ENCODE measurements around the gene NME3.
A peak's percentile ranks its signal among the peaks of the same experiment; 100 is the strongest.

NME3 gene

DNA sequence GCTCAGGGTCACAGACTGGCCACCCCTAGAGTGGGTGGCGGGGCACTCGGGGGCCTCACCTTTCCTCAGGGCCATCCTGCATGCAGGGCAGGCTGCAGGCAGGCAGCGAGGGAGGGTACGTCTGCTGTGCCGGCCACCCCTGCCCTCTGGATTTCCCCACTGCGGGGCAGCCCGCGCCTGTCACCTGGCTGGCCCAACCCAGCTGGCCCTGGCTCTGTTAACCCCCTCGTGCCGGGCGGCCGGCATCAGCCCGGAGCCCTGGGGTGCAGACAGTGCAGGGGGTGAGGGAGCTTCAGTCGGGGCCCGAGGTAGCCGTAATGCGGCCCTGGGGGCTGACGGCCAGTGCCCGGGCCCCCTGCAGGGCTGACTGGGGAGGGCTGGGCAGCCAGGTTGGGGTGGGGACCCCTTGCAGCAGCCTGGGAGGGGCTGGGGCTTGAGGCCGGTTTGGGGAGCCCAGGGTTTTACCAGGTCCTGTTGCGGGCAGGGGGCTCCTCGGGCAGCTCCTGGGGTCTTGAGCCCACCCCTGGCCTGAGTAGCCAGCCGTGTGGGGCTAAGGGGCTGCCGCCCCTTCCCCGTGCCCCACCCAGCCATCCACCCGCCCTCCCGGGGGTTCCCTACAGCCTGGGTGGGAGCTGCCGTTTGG lies 22.4 kb upstream of the NME3 start, which contains the start of gene IGFALS:
TSS of gene IGFALS (minus strand) at position 128 of the 643 bp plus-strand sequence. CDS start at position 75, 53 bp downstream.
- DNase-seq = no peak

DNA sequence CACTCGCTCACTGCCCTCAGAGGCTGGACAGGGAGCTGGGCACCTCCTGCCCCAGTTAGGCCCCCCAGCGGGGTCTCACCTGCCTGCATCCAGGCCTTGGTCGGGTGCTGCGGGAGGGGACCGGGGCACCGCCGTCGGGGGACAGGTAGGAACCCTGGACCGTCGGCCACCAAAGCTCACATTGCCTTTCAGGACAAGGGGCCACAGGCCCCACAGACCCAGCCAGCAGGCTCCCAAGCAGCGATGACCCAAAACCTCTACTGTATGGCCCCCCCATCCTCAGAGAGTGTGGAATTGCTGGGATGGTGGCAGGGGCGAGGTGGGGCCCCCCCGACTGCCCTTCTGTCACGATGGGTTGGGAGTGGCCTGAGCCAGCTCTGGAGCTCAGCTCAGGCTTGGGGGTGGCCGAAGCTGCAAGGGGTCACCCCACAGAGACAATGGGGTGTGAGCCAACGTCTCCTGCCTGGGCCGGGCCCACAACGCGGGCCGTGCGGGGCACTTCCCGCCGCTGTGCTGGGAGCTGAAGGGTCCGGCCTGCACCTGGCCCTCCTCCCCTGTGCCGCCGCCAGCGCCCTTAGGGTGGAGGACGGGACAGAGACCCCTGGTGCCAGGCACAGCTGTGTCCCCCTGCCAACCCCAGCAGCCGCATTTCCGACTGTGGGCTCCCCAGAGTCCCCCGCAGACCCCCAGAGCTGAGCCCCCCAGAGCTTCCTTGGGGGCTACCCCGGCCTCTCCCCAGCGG lies 21.7 kb upstream of the NME3 start:
- DNase-seq = no peak

DNA sequence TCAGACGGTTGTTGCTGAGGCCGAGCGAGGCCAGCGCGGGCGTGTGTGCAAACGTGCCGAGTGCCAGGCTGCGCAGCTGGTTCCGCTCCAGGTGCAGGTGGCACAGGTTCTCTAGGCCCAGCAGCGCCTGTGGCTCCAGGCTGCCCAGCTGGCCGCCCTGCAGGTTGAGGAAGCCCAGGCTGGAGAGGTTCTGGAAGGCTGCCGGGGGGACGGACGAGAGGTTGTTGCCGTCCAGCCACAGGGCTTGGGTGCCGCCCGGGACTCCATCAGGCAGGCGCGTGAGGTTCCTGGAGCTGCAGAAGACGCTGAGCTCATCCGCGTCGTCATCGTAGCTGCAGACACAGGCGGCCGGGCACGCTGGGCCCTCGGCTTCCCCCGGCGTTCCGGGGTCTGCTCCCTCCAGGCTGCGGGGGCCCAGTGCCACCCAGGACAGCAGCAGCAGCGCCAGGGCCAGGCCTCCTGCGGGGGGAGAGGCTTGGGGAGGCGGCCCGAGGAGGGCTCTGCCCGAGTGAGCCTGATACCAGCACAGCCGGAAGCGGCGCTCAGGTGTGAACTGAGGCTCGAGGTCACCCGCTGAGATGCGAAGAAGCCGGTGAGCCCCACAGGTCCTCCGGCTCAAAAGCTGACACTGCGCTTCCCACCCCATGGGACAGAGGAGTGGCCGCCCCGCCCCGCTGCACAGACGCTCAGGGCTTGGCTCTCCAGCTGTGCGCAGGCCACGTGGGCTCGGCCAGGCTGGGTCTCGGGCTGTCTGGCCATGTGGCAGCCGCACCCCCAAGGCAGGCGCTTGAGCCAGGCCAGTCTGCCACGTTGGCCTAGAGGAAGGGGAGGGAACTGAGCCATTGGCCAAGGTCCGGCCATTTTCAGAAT lies 20.8 kb upstream of the NME3 start:
- DNase-seq = no peak

DNA sequence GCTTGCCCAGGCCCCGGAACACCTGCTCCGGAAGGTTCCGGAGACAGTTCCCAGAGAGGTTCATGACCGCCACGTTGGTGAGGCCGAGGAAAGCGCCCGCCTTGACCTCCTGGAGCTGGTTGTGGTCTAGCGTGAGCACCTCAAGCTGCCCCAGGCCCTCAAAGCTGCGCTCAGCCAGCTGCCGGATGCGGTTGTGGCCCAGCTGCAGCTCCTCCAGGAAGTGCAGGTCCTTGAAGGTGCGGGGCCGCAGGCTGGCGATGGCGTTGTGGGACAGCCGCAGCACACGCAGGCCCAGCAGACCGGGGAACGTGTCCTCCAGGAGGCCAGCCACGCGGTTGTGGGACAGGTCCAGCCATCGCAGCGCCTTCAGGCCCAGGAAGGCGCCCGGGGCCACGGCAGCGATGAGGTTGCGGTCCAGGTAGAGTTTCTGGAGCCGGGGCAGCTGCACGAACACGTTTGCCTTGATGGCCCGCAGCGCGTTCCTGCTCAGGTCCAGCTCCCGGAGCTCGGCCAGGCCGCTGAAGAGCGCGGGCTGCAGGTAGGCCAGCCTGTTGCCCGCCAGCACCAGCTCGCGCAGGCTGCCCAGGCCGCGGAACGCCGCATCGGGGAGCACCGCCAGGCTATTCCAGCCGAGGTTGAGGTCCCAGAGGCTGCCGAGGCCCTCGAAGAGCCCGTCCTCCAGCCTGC lies 20.1 kb upstream of the NME3 start:
- DNase-seq = no peak

DNA sequence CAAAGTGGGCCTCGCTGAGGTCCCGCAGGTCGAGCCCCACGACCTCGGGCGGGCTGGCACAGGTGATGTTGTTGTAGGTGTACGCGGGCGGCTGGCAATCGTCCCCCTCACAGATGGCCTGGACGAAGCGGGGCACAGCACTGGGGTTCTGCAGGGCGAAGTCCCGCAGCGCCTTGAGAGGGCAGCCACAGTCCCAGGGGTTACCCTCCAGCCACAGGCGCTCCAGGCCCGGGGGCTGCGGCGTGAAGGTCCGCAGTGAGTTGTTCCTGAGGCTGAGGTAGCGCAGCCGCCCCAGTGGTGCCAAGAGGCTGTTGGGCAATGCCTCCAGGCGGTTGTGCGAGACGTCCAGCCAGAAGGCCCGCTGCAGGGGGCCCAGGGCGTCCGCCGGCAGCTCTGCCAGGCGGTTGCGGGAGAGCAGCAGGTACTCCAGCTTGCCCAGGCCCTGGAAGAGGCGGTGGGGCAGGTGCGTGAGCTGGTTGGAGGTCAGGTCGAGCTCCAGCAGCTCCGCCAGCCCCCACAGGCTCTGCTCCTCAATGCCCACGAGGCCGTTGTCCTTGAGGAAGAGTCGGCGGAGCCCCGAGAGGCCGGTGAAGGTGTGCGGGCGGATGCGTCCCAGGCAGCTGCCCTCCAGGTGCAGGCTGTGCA lies 19.4 kb upstream of the NME3 start:
- DNase-seq = no peak

DNA sequence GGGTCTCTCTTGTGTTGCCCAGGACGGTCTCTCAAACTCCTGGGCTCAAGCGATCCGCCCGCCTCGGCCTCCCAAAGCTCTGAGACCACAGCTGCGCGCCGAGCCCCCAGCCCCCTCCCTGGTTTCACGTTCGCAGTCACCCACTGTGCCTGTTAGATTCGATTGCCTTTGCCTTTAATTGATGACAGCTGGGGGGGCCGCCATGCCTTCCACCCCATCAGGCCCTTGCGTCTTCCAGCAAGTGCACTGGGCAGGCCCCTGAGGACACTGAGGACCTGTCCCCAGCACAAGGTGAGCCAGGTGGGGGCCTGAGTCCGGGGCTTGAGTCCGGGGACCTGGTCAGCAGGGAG lies 18.9 kb upstream of the NME3 start:
- no peak for DNase-seq

DNA sequence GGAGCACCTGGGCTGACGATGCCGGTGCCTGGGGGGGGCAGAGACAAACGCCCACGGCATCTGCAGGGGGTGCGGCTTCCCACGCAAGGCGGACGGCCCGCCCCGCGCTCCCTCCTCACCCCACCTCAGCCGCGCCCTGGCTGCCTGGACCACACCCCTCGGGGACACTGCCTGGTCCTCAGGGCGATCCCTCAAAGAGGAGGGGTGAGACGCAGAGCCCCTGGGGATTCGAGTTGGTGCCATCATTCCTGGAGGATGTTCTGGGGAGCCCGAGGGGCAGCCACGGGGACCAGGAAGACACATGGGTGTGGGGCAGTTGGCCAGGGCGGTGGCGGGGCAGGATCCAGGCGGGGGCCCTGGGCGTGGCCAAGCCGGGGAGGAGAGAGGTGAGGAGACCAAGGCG lies 18.3 kb upstream of the NME3 start:
- DNase-seq = no peak

DNA sequence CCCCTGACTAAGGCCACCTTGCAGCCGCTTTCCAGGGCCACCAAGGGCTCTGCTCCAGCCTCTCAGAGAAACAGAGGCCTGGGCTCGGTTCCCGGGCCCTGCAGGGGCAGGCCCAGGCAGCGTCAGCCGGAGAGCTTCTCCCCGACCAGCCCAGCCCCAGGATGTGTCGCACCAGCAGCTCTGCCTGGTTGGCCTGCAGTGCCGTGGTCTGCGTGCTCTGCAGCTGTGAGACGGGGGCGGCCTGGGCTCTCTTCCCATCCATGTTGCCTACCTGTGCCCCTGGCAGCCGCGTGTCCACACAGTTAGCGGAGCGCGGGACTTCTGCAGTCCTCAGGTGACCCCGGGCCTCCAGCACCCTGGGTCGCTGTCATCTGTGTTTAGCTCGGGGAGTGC lies 17.4 kb upstream of the NME3 start:
- DNase-seq = no peak

DNA sequence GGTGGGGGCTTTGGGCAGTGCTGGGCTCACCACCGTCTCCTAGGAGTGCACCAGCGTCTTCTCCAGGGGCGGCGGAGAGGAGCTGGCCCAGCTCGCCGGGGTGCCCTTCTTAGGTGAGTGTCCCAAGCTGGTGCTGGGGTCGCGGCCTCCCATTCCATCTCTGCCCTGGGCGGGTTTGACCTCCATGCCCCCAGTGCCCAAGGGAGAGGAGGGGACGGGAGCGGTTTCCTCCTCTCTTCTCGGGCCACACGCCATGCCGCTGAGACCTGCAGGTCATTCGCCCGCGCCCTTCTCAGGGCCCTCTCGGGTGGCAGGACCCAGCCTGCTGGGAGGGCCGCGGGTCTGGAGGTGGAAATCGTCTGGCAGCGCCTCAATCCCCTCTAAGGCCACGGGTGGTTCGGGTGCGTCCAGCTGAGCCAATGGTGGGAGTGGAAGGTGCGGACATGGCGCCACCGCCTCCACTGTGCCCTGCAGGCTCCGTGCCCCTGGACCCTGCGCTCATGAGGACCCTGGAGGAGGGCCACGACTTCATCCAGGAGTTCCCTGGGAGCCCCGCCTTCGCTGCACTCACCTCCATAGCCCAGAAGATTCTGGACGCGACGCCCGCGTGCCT lies 16.9 kb upstream of the NME3 start:
- no peak for DNase-seq

DNA sequence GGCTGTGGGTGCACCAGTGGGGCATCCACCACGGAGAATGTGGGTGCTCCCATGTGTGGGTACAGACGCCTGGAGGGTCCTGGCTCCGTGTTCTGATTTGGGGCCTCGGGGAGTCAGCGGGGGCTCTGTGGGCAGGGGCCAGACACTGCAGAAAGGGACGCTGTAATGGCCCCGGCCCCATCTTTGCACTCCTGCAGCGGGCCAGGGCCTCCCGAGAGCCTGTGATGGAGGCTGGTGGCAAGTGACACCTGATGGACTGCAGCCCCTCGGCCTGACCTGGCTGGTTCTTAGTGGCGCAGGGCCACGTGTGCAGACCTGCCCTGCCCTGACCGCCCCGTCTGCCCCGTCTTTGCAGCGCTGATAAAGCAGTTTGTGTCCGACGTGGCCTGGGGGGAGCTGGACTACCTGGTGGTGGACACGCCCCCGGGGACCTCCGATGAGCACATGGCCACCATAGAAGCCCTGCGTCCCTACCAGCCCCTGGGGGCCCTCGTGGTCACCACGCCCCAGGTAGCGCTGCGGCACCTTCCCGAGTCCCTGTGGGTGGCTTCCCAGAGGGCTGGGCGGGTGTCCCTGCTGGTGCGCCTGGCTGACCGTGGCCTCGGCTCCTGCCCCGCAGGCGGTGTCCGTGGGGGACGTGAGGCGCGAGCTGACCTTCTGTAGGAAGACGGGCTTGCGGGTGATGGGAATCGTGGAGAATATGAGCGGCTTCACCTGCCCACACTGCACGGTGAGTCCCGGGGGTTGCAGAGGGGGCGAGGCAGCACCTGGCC lies 16.2 kb upstream of the NME3 start:
- DNase-seq = no peak

DNA sequence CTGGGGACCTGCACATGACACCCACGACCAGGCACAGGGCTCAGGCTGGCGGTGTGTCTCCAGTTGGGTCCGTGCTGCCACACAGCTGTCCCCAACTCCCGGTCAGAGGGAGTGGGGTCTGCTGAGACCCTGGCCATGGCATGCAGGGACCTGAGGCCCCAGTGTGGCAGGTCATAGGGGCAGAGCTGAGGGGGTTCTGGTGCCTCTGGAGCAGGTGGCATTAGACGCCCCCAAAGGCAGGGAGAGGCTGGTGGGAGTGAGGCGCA lies 15.6 kb upstream of the NME3 start:
- DNase-seq = no peak

DNA sequence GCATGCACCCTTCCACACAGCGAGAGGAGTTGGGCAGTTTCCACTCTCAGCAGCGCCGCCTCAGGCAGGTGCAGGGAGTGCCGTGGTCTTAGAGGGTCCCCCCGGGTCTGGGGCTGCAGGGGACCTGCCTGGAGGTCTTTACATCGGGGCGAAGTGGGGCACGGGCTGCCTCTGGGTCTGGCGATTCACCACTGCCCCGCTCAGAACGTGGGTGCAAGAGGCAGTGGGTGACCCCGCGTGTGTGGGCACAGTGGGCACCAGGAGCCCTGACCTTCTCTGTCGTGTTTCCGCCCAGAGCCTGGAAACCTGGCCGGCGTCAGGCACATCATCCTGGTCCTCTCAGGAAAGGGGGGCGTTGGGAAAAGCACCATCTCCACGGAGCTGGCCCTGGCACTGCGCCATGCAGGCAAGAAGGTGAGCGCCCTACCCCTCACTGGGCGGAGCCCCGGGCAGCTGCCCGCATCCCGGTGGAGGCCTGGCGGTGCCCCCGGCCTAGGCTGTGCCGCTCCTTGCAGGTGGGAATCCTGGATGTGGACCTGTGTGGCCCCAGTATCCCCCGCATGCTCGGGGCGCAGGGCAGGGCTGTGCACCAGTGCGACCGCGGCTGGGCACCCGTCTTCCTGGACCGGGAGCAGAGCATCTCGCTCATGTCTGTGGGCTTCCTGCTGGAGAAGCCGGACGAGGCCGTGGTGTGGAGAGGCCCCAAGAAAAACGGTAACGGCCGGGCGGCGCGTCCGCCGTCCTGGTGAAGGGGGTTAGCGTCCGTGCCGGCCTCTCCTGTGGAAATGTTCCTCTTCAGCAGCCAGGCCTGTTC lies 15.1 kb upstream of the NME3 start:
- no peak for DNase-seq

DNA sequence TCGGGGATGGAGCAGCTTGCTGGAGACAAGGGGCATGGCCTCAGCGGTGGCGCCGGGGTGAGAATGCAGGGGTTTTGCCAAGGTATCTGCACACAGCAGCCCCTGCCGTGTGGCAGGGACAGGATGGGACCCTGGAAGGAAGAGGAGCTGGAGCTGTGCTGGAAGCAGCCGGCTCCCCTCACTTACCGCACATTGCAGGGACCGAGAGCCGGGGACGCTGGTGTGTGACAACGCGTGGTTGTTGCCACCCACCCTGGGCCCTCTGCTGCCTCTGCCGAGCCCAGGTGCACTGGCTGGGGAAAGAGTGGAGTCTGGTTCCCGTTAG lies 14.5 kb upstream of the NME3 start:
- no peak for DNase-seq

DNA sequence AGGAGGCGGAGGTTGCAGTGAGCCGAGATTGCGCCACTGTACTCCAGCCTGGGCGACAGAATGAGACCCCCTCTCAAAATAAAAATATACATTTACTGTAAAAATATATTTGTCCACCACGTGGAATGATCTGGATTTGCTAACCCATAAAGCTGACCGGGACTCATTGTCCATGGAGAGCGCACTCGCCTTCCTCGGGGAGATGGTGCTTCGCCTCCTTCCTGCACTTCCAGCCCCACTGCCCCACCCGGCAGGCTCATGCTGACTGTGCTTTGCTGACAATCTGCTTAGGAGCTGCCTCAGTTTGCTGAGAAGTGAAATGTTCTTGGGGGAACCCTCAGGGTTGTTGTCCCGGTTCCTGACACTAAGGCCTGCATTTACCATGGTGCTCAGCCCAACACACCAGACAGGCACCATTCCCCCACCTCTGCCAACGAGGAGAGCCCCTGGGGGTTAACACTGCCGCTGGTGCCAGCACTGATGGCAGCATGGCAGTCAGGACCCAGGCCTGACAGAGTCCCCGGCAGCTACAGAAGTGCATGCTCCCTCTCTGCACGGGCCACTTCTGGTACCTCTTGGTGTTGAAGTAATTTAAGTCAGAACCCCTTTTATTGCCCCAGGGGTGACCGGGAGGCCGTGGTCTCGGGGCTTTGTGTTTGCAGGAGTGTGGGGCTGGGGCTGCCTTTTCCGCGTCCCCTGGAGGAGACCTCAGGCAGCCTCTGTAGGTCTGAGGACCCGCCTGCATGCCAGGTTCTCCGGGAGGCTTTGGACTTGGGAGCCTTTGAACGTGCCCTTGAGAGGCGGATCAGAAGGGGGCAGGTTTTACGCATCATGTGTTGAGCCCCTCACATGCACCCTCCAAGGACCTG lies 13.9 kb upstream of the NME3 start:
- no peak for DNase-seq

DNA sequence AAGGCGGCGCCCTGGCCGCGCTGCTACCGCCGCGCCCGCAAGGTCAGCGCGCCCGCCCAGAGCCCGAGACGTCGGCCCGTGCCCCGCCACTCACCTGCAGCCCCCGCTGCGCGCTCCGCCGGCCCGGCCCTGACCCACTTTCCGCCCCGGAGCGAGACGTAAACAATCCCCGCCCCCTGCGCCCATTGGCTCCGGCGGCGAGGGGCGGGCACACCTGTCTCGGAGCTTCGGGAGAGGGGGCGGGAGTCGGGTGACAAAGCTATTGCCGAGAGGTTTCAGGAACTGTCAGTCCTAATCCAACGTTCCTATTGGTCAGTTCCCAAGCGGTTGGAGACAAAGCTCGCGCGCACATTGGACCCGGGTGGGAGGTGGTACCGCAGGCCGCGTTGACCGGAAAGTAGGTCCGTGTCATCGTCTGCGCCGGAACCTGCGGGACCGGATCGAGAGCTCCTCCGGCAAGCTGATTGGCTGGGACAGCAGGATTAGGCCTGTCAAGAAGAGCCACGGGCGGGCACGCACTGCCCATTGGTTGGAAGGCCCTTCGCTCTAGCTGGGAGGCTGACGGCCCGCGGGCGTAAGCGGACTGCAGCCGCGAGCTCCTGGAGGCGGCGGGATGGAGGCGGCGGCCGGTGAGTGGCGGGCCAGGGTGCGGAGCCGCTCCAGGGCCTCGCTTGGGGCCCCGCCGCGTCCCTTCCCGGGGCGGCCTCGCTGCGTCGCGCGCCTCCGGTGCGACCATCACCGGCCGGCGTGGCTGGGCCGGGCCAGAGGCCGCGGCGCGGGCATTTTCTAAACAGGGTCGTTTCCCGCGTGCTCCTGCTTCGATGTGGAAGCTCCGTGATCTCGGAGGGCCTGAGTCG lies 11.3 kb upstream of the NME3 start, which contains the start of the genes NUBP2 and SPSB3:
TSS of gene NUBP2 (plus strand) at position 553 of the 857 bp plus-strand sequence. CDS start at position 614, 61 bp downstream.
TSS of gene SPSB3 (minus strand) at position 164 of the 857 bp plus-strand sequence. CDS start 1,088 bp downstream, outside the sequence.
- peak; percentile 92 for DNase-seq

DNA sequence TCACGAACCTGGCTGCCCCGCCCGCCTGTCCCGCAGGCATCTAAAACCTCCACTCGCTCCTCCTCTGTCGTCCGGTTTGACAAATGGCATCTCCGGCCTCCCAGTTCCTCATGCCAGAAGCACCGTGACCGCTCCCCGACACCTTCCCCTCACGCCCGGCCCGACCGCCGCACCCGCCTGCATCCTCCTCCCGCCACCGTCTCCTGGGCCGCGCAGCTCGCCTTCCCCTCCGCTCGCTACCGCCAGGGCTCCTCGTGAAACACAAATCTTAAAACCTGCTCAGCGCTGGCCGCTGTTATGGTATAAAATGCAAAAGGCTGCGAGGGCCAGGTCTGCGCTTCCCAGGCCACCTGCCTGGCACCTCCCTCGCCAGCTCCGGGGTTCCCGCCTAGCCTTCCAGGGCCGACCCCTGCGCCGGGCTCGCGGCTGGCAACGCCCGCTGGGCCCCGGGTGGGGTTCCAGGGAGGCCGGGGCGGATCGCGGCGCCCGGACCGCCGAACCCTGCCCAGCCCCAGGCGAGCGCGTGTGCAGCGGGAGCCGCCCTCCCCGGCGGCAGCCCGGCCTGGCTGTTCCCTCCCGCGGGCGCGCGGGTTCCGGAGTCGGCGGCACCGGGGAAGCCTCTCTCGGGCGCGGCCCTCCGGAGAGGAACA lies 10.5 kb upstream of the NME3 start:
- DNase-seq = no peak

DNA sequence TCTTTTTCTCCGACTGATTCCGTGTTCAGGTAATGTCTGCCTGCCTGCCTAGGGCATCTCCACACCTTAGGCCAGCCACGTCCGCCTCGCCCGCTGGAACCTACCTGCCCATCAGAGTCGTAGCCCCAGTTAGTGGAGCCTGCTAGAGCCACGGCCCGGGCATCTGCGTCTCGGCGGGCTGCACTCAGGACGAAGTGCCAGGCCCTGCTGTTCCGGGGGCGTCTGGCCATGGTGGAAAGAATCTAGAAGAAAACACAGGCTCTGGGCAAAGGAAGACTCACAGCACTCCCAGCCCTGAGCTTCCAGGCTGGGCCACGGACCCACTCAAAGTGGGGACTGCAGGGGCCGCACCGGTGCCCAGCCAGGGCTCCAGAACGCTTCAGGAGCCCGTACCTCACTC lies 9.9 kb upstream of the NME3 start:
- no peak for DNase-seq

DNA sequence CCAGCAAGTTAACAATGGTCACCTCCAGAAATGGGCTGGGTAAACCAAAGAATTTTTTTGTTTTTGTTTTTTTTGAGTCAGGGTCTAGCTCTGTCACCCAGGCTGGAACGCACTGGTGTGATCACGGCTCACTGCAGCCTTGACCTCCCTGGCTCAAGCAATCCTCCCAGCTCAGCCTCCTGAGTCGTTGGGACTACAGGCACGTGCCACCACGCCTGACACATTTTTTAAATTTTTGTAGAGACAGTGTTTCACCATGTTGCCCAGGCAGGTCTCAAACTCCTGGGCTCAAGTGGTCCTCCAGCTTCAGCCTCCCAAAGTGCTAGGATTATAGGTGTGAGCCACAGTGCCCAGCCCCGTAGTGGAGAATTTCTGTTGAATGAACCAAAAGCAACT lies 9.3 kb upstream of the NME3 start:
- no peak for DNase-seq
